GM12878 (cell line): ENCODE data around the gene MCMBP. TPM values are rescaled to one million over a fixed set of nuclear protein-coding genes. Genes with fewer than 3 reads are reported as not detected.

Experiments
- ATAC-seq: fragments of 200-7000 bp; cut with Tn5 transposase; 3 replicates; pipeline ENCODE4 v1.9.1; 2020; ENCODE audit warnings: mild to moderate bottlenecking, moderate library complexity
- BruUV-seq: library from RNA; stranded (reverse); fragments of 400-500 nt; replicated peaks from 2 replicates; lab custom pipeline; 2021; lab: Mats Ljungman, UMichigan
- CTCF ChIA-PET: fragments of 300-600 bp; sonication (Branson Sonifier 250); formaldehyde crosslinking; extraction: SDS; loops from one replicate; lab custom pipeline; 2021; ENCODE audit warnings: inconsistent platforms; lab: Yijun Ruan, JAX
- POLR2A ChIA-PET: fragments of 350-600 bp; formaldehyde crosslinking; extraction: SDS; loops from one replicate; lab custom pipeline; 2021; ENCODE audit warnings: inconsistent platforms; lab: Charles Lee
- RAD21 ChIA-PET: fragments of 300-600 bp; sonication (Branson Sonifier 250); formaldehyde crosslinking; loops from one replicate; lab custom pipeline; 2023; ENCODE audit warnings: antibody characterized with exemption; ENCODE audit not compliant: unreplicated experiment; lab: Charles Lee
- SMC1A ChIA-PET: fragments of 300-600 bp; sonication (Branson Sonifier 250); formaldehyde crosslinking; loops from one replicate; lab custom pipeline; 2023; ENCODE audit not compliant: unreplicated experiment, uncharacterized antibody; lab: Charles Lee
- DNase-seq: peaks from one replicate; pipeline ENCODE4 v3.0.0-alpha.2; 2011; ENCODE audit warnings: low read depth, low spot score
- FAIRE-seq: peaks from 3 replicates; lab custom pipeline; 2011; peaks lifted over from hg19 to GRCh38; lab: Jason Lieb, UNC
- H2AFZ ChIP-seq: 2 replicates; pipeline ENCODE4 v1.6.0; 2011; ENCODE audit warnings: low read depth, low read length, control low read depth; ENCODE audit not compliant: control insufficient read depth
- H3K27ac ChIP-seq: 2 replicates; pipeline ENCODE4 v1.5.1; 2011; ENCODE audit warnings: control low read depth; ENCODE audit not compliant: control insufficient read depth, insufficient read depth
- H3K27me3 ChIP-seq, 2 experiments: replicated peaks in 1 of 2; 2 replicates each; pipeline versions ENCODE4 v1.6.0 to v1.6.1; 2011; ENCODE audit warnings: low read length in 1 of 2; ENCODE audit not compliant: control insufficient read depth in 2 of 2, insufficient read depth in 2 of 2
- H3K36me3 ChIP-seq, 2 experiments: 2 replicates each; pipeline ENCODE4 v1.5.1; 2011; ENCODE audit warnings: low read length in 1 of 2; ENCODE audit not compliant: control insufficient read depth in 2 of 2, insufficient read depth in 2 of 2
- H3K4me1 ChIP-seq: 2 replicates; pipeline ENCODE4 v1.6.1; 2011; ENCODE audit warnings: mild to moderate bottlenecking, low read length, moderate library complexity, mixed read lengths; ENCODE audit not compliant: control insufficient read depth, insufficient read depth
- H3K4me2 ChIP-seq: 2 replicates; pipeline ENCODE4 v1.6.0; 2011; ENCODE audit warnings: control low read depth; ENCODE audit not compliant: control insufficient read depth, insufficient read depth
- H3K4me3 ChIP-seq: fragments of 200-600 bp; sonication (generic); 2 replicates; pipeline ENCODE4 v1.5.1; 2016
- H3K79me2 ChIP-seq: 2 replicates; pipeline ENCODE4 v1.6.0; 2011; ENCODE audit warnings: low read length; ENCODE audit not compliant: control insufficient read depth, insufficient read depth
- H3K9ac ChIP-seq: 2 replicates; pipeline ENCODE4 v1.8.0; 2011; ENCODE audit warnings: low read length, control low read depth, mixed read lengths; ENCODE audit not compliant: control insufficient read depth, insufficient read depth
- H3K9me3 ChIP-seq: replicated peaks from 3 replicates; pipeline ENCODE4 v1.5.1; 2011; ENCODE audit warnings: mild to moderate bottlenecking, low read length; ENCODE audit not compliant: control insufficient read depth, insufficient read depth
- H4K20me1 ChIP-seq: 2 replicates; pipeline ENCODE4 v1.6.0; 2011; ENCODE audit not compliant: control insufficient read depth, insufficient read depth
- CEBPB ChIP-seq, 2 experiments: fragments of 150-350 bp in 1 of 2; IDR thresholded peaks; 2 replicates each; pipeline ENCODE4 v1.6.1; 2012 to 2014; ENCODE audit warnings: low read depth in 2 of 2, low read length in 2 of 2, borderline replicate concordance in 1 of 2, inconsistent platforms in 1 of 2
- KAT2A ChIP-seq: conservative IDR thresholded peaks from 2 replicates; pipeline ENCODE4 v1.6.1; 2011; ENCODE audit warnings: low read depth, low read length; ENCODE audit not compliant: control insufficient read depth
- KLF5 ChIP-seq: fragments of 450-650 bp; IDR thresholded peaks from 2 replicates; pipeline ENCODE4 v1.6.1; 2014; ENCODE audit warnings: mild to moderate bottlenecking; ENCODE audit not compliant: partially characterized antibody
- SKIL ChIP-seq: fragments of 450-650 bp; IDR thresholded peaks from 2 replicates; pipeline ENCODE4 v1.6.1; 2017; ENCODE audit warnings: mild to moderate bottlenecking, low read depth, inconsistent platforms; ENCODE audit not compliant: poor library complexity, severe bottlenecking
- SPI1 ChIP-seq: IDR thresholded peaks from 2 replicates; pipeline ENCODE4 v1.6.1; 2011; ENCODE audit warnings: low read depth, mild to moderate bottlenecking, low read length, moderate library complexity, borderline replicate concordance; ENCODE audit not compliant: insufficient read depth
- USF1 ChIP-seq: IDR thresholded peaks from 2 replicates; pipeline ENCODE4 v1.6.1; 2011; ENCODE audit warnings: borderline replicate concordance, low read depth, mild to moderate bottlenecking, moderate library complexity, mixed read lengths, low read length; ENCODE audit not compliant: insufficient read depth; ENCODE audit errors: extremely low read length
- WGBS: methylation state at CpG from one replicate; pipeline ENCODE4 v1.1.6; 2016; ENCODE audit warnings: low lambda C conversion rate; ENCODE audit not compliant: insufficient replicate concordance, insufficient coverage; ENCODE audit errors: missing lambda C conversion rate; 5-methylcytosine and 5-hydroxymethylcytosine counted together
- in situ Hi-C: fragments of 300-500 bp; cut with MboI; formaldehyde crosslinking; loops from 9 replicates; pipeline ENCODE4 v1.14.3; 2018; ENCODE audit warnings: mixed read lengths
- intact Hi-C: fragments of 100-400 bp; cut with micrococcal nuclease; formaldehyde crosslinking; loops from one replicate; pipeline ENCODE4 v1.14.2; 2022; ENCODE audit not compliant: unreplicated experiment
- polyA plus RNA-seq, 11 experiments: library from polyadenylated mRNA; depleted of rRNA in 4 of 11; unstranded in 6 of 11; stranded (reverse) in 5 of 11; fragments of >200 nt; fragmentation: Nextera tagmentation in 4 of 11; fragmentation: Illumina TruSeq in 1 of 11; extraction: Ambion mirVana in 4 of 11; extraction: Trizol in 1 of 11; gene quantifications; 1 replicate in 1 of 11; 2 replicates in 10 of 11; pipeline versions ENCODE4 v1.2.1 to v1.2.3, GENCODE V29; 2011 to 2016; ENCODE audit warnings: inconsistent platforms in 2 of 11, missing spikeins in 2 of 11, low read depth in 1 of 11
- total RNA-seq, 4 experiments: library from RNA; depleted of rRNA in 3 of 4; stranded (reverse); fragments of >200 nt in 3 of 4; fragmentation: Illumina TruSeq in 1 of 4; extraction: Trizol in 1 of 4; gene quantifications; 2 replicates each; pipeline versions ENCODE4 v1.2.1 to v1.2.3, GENCODE V29; 2013 to 2021
- TF ChIP-seq, protein P1 (sequence below): IDR thresholded peaks from 2 replicates; pipeline ENCODE4 v1.6.1; 2011; ENCODE audit warnings: borderline replicate concordance, low read depth, mild to moderate bottlenecking, moderate library complexity, low read length; ENCODE audit not compliant: insufficient read depth, poor library complexity, severe bottlenecking

Gene MCMBP
- total and polyA plus RNA-seq, 10 of the 15 experiments (the other 5 are each of a cell fraction or from before 2014, with no cell fraction given): 7.6 to 93.1 (median 75.7) TPM

DNA sequence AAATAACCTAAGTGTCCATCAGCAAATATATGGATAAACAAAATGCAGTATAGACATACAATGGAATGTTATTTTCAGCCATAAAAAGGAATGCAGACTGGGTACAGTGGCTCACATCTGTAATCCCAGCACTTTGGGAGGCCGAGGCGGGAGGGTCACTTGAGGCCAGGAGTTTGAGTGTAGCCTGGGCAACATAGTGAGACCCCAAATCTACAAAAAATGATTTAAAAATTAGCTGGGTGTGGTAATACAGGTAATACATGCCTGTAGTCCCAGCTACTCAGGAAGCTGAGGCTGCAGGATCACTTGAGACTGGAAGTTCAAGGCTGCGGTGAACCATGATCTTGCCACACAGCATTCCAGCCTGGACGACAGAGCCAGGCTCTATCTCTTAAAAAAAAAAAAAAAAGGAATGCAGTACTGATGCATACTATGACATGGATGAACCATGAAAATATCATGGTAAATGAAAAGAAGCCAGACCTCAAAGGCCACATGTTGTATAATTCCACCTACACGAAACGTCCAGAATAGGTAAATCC is 6.9 kb downstream of the MCMBP start (continued):
- no peak for TF ChIP-seq USF1

DNA sequence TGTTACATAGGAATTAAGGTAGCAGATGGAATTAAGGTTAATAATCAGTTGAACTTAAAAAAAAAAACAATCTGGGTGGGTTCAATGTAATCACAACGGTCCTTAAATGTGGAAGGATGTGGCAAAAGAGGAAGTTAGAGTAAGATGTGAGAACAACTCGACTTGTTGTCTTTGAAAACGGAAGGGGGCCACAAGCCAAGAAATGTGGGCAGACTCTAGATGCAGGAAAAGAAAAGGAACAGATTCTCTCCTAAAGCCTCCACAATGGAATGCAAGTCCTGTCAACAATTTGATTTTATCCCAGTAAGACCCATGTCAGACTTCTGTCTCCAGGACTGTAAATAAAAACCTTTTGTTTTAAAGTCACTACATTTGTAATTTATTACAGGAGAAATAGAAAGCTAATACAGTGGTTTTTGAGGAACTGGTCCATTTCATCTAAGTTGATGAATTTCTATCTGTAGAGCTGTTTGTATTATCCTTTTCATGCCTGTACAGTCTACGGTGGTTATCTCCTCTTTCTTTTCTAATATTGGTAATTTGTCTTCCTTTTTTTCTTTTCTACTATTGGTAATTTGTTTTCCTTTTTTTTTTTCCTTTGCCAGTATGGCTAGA is 8.6 kb downstream of the MCMBP start:
- H3K4me1 ChIP-seq: peaks cover 8% of the 10 kb centered on the region
- H3K4me3 ChIP-seq: no peak overlapping the region
- H3K9ac ChIP-seq: no peak overlapping the region
- no peak for DNase-seq
- intact Hi-C loops: no loop called here
- TF ChIP-seq KAT2A (no peak), SKIL (no peak), SPI1 (peak; percentile 57; the same call in 1 of the 2 replicates), CEBPB (IDR thresholded peaks at IDR 0.05; ENCODE audit: borderline replicate concordance in 1 of 2, low read depth in 2 of 2, low read length in 2 of 2) (no peak), KLF5 (peak; percentile 44)
- TF ChIP-seq, protein P1, sequence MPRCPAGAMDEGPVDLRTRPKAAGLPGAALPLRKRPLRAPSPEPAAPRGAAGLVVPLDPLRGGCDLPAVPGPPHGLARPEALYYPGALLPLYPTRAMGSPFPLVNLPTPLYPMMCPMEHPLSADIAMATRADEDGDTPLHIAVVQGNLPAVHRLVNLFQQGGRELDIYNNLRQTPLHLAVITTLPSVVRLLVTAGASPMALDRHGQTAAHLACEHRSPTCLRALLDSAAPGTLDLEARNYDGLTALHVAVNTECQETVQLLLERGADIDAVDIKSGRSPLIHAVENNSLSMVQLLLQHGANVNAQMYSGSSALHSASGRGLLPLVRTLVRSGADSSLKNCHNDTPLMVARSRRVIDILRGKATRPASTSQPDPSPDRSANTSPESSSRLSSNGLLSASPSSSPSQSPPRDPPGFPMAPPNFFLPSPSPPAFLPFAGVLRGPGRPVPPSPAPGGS: no peak
- TF ChIP-seq, all 136 proteins: peak for 2
- CTCF ChIA-PET: interaction anchor here (0.7 to 4.6 kb wide), 9 partner anchors 9 to 179 kb away, joined by 3 to 21 read pairs (median 5); no protein-coding TSS in a partner anchor
- H3K27ac ChIP-seq: peak overlapping the region; percentile 21; the same call in 1 of the 2 replicates
- RAD21 ChIA-PET: interaction anchor here (0.6 to 1.4 kb wide), 2 partner anchors 113 to 136 kb away, joined by 3 to 4 read pairs; no protein-coding TSS in a partner anchor
- FAIRE-seq (no peak), ATAC-seq (peak; percentile 18; the same call in 1 of the 3 replicates)
- TSS peak; percentile 10 for BruUV-seq
- H4K20me1 ChIP-seq: no peaks in the 10 kb centered on the region
- POLR2A ChIA-PET: interaction anchor here (1.2 kb wide), 1 partner anchor 116 kb away, joined by 8 read pairs; no protein-coding TSS in a partner anchor
- in situ Hi-C loops: no loop called here
- H3K9me3 ChIP-seq: peaks cover 11% of the 10 kb centered on the region; the same call in 2 of the 3 replicates
- no peak overlapping the region for H3K4me2 ChIP-seq
- H2AFZ ChIP-seq: no peak overlapping the region
- no peaks in the 10 kb centered on the region for H3K27me3 ChIP-seq
- SMC1A ChIA-PET: interaction anchor here (0.7 to 9.3 kb wide), 10 partner anchors 8 to 278 kb away, joined by 3 to 211 read pairs (median 3); partner anchors contain the start of gene TIAL1
- H3K36me3 ChIP-seq: peaks cover 0 to 7% of the 10 kb centered on the region in 2 experiments; a peak in 2 of 4 replicates
- 30% methylated on average over 3 of the region's 4 CpGs for WGBS
- H3K79me2 ChIP-seq: peaks cover 78% of the 10 kb centered on the region
